HK-2 (cell line): Measurements from ENCODE around the gene POU5F1.
A peak's percentile ranks its signal among the peaks of the same experiment; 100 is the strongest.

Source experiments
- DNase-seq: peaks from one replicate; pipeline ENCODE4 v3.0.0-alpha.2; 2018; ENCODE audit not compliant: unreplicated experiment

POU5F1 gene

GRCh38 chr6:31140643-31141042 is 29.8 kb downstream of the POU5F1 start:
- DNase-seq = no peak

GRCh38 chr6:31139599-31139998 is 30.9 kb downstream of the POU5F1 start:
- DNase-seq = peak; percentile 27

- DNase-seq = no peak
Observed at GRCh38 chr6:31138982-31139381, 31.5 kb downstream of the POU5F1 start, which contains the start of gene PSORS1C2. TSS of gene PSORS1C2 (minus strand) at chr6:31139066. CDS start at chr6:31139026, 40 bp downstream.

GRCh38 chr6:31135710-31136109 is 34.8 kb downstream of the POU5F1 start:
- no peak for DNase-seq

GRCh38 chr6:31132806-31133205 is 37.7 kb downstream of the POU5F1 start:
- no peak for DNase-seq

GRCh38 chr6:31131595-31131994 is 38.9 kb downstream of the POU5F1 start:
- DNase-seq = no peak

GRCh38 chr6:31130751-31131150 is 39.7 kb downstream of the POU5F1 start:
- DNase-seq = no peak

- DNase-seq = no peak
Observed at GRCh38 chr6:31129130-31129529, 41.4 kb downstream of the POU5F1 start.

- DNase-seq = peak; percentile 69
Observed at GRCh38 chr6:31128093-31128676, 42.3 kb downstream of the POU5F1 start.

- no peak for DNase-seq
Observed at GRCh38 chr6:31126396-31127175, 43.9 kb downstream of the POU5F1 start.

GRCh38 chr6:31125586-31126363 is 44.7 kb downstream of the POU5F1 start:
- no peak for DNase-seq

- DNase-seq = peak; percentile 56
Observed at GRCh38 chr6:31125162-31125561, 45.3 kb downstream of the POU5F1 start.

GRCh38 chr6:31122791-31123706 is 47.4 kb downstream of the POU5F1 start:
- no peak for DNase-seq

GRCh38 chr6:31121131-31121790 is 49.2 kb downstream of the POU5F1 start:
- DNase-seq = no peak

- DNase-seq = no peak
Observed at GRCh38 chr6:31120151-31120915, 50.1 kb downstream of the POU5F1 start, which contains the start of gene CDSN. TSS of gene CDSN (minus strand) at chr6:31120446. CDS start at chr6:31120419, 27 bp downstream.

- no peak for DNase-seq
Observed at GRCh38 chr6:31118178-31118577, 52.3 kb downstream of the POU5F1 start.

- no peak for DNase-seq
Observed at GRCh38 chr6:31116661-31117385, 53.7 kb downstream of the POU5F1 start.

- DNase-seq = no peak
Observed at GRCh38 chr6:31115941-31116560, 54.4 kb downstream of the POU5F1 start.
